Activated CD4-positive, CD25-positive, alpha-beta regulatory T cell treated with anti-CD3 and anti-CD28 coated beads, Interleukin-2, amount 50 U/mL, for 24 hours (primary cell): Measurements from ENCODE around the gene VWA3A.
"Not testable (repeated sequence)": the region's sequence is repeated elsewhere in the genome, so short reads cannot be mapped to it uniquely, and the experiment has no call there.

ENCODE experiments used
- ATAC-seq, 2 donors: fragments of 150-1000 bp; cut with Tn5 transposase; one replicate each; pipeline ENCODE4 v1.10.0; 2021; ENCODE audit warnings: mild to moderate bottlenecking in 1 of 2, moderate library complexity in 1 of 2

The VWA3A gene

GRCh38 chr16:22183901-22184614 is 91.7 kb downstream of the VWA3A start:
- ATAC-seq = peak in 1 of 2 donors; percentile 22

- no peak for ATAC-seq
Observed at GRCh38 chr16:22184615-22184968, 92.3 kb downstream of the VWA3A start.

- no peak for ATAC-seq
Observed at GRCh38 chr16:22186517-22186916, 94.2 kb downstream of the VWA3A start.

- ATAC-seq = no peak
Observed at GRCh38 chr16:22188267-22188594, 95.9 kb downstream of the VWA3A start.

GRCh38 chr16:22188595-22189442 is 96.5 kb downstream of the VWA3A start:
- no peak for ATAC-seq

- no peak for ATAC-seq
Observed at GRCh38 chr16:22189473-22190080, 97.2 kb downstream of the VWA3A start.

- ATAC-seq = peak; percentile 67 to 72
Observed at GRCh38 chr16:22190081-22190775, 97.9 kb downstream of the VWA3A start.

- peak; percentile 65 for ATAC-seq
Observed at GRCh38 chr16:22190776-22191531, 98.6 kb downstream of the VWA3A start.

GRCh38 chr16:22191532-22192260 is 99.4 kb downstream of the VWA3A start:
- no peak for ATAC-seq

GRCh38 chr16:22192261-22193062 is 100.1 kb downstream of the VWA3A start:
- ATAC-seq = peak; percentile 4

- ATAC-seq = no peak
Observed at GRCh38 chr16:22193063-22193411, 100.7 kb downstream of the VWA3A start.

- no peak for ATAC-seq
Observed at GRCh38 chr16:22194707-22195444, 102.5 kb downstream of the VWA3A start.

- ATAC-seq = no peak
Observed at GRCh38 chr16:22195445-22195694, 103.0 kb downstream of the VWA3A start.

- ATAC-seq = peak; percentile 21 to 27
Observed at GRCh38 chr16:22195695-22196558, 103.6 kb downstream of the VWA3A start.

GRCh38 chr16:22196559-22197168 is 104.3 kb downstream of the VWA3A start:
- ATAC-seq = not testable (repeated sequence)

- no peak for ATAC-seq
Observed at GRCh38 chr16:22198547-22199293, 106.4 kb downstream of the VWA3A start.

- ATAC-seq = no peak
Observed at GRCh38 chr16:22202261-22202637, 109.9 kb downstream of the VWA3A start.

- ATAC-seq = no peak
Observed at GRCh38 chr16:22203091-22203490, 110.8 kb downstream of the VWA3A start.
